Measurements from ENCODE around the gene RFX3. TPM values are rescaled to one million over a fixed set of nuclear protein-coding genes. Genes with fewer than 3 reads are reported as not detected.

The RFX3 gene
- total RNA-seq, 2 experiments from 2014 or later = 6.8 to 9.0 TPM

GRCh38 chr9:3256571-3257330 is 269.1 kb downstream of the RFX3 start:
- Mint-ChIP-seq H3K4me3 (no peak overlapping the region), H3K36me3 (ENCODE audit: low read depth) (peaks cover 9% of the 10 kb centered on the region), H3K27me3 (ENCODE audit: low read depth) (no peaks in the 10 kb centered on the region), H3K27ac (no peak overlapping the region), H3K4me1 (ENCODE audit: low read depth) (no peaks in the 10 kb centered on the region), H3K9me3 (ENCODE audit: insufficient read depth) (no peaks in the 10 kb centered on the region)
- ChIA-PET POLR2A (no interaction called here), CTCF (no interaction called here)
- no peak for ATAC-seq
- no peak for DNase-seq

DNA sequence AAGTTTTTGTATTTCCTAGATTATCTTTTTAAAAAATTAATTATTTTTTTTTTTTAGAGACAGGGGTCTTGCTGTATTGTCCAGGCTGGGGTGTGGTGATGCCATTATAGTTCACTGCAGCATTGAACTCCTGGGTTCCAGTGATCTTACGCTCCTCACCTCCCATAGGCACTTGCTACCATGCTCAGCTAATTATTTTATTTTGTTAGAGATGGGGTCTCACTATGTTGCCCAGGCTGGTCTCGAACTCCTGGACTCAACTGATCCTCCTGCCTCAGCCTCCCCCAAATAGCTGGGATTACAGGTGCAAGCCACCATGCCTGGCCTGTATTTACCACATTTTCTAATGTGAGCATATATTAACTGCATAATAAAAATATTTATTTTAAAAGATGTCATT is 274.5 kb downstream of the RFX3 start:
- ATAC-seq (no peak), DNase-seq (no peak)
- ChIA-PET POLR2A (no interaction called here), CTCF (interaction anchor here (1.0 kb wide), 1 partner anchor 10 kb away, joined by 3 read pairs; no protein-coding TSS in a partner anchor)
- Mint-ChIP-seq H3K27ac (no peak overlapping the region), H3K27me3 (ENCODE audit: low read depth) (no peaks in the 10 kb centered on the region), H3K4me1 (ENCODE audit: low read depth) (no peaks in the 10 kb centered on the region), H3K4me3 (no peak overlapping the region), H3K9me3 (ENCODE audit: insufficient read depth) (no peaks in the 10 kb centered on the region), H3K36me3 (ENCODE audit: low read depth) (peaks cover 5% of the 10 kb centered on the region)

GRCh38 chr9:3250741-3251140 is 275.1 kb downstream of the RFX3 start:
- ATAC-seq = no peak
- CTCF ChIA-PET = interaction anchor here (1.0 kb wide), 1 partner anchor 10 kb away, joined by 3 read pairs; no protein-coding TSS in a partner anchor
- peaks cover 5% of the 10 kb centered on the region for H3K36me3 Mint-ChIP-seq (ENCODE audit: low read depth)

GRCh38 chr9:3247211-3247610 is 278.6 kb downstream of the RFX3 start:
- Mint-ChIP-seq H3K4me1 (ENCODE audit: low read depth) (no peaks in the 10 kb centered on the region), H3K27ac (no peak overlapping the region), H3K9me3 (ENCODE audit: insufficient read depth) (no peaks in the 10 kb centered on the region), H3K36me3 (ENCODE audit: low read depth) (no peaks in the 10 kb centered on the region), H3K27me3 (ENCODE audit: low read depth) (no peaks in the 10 kb centered on the region), H3K4me3 (no peak overlapping the region)
- DNase-seq (no peak), ATAC-seq (no peak)
- ChIA-PET POLR2A (no interaction called here), CTCF (interaction anchor here (0.8 kb wide), 1 partner anchor 194 kb away, joined by 5 read pairs; no protein-coding TSS in a partner anchor)

More at GRCh38 chr9:3250741-3251140, 275.1 kb downstream of the RFX3 start:
- no peaks in the 10 kb centered on the region for H3K27me3 Mint-ChIP-seq (ENCODE audit: low read depth)
- POLR2A ChIA-PET = no interaction called here
- H3K4me3 Mint-ChIP-seq = no peak overlapping the region
- H3K4me1 Mint-ChIP-seq (ENCODE audit: low read depth) = no peaks in the 10 kb centered on the region
- H3K27ac Mint-ChIP-seq = no peak overlapping the region
- DNase-seq = no peak
- no peaks in the 10 kb centered on the region for H3K9me3 Mint-ChIP-seq (ENCODE audit: insufficient read depth)

- DNase-seq (no peak), ATAC-seq (no peak)
- Mint-ChIP-seq H3K27me3 (ENCODE audit: low read depth) (no peaks in the 10 kb centered on the region), H3K36me3 (ENCODE audit: low read depth) (no peaks in the 10 kb centered on the region), H3K4me3 (no peak overlapping the region), H3K9me3 (ENCODE audit: insufficient read depth) (no peaks in the 10 kb centered on the region), H3K4me1 (ENCODE audit: low read depth) (peaks cover 4% of the 10 kb centered on the region), H3K27ac (no peak overlapping the region)
- CTCF ChIA-PET = interaction anchor here (0.8 kb wide), 1 partner anchor 195 kb away, joined by 5 read pairs; no protein-coding TSS in a partner anchor
- POLR2A ChIA-PET = no interaction called here
Measured at GRCh38 chr9:3246241-3246640, 279.6 kb downstream of the RFX3 start.

DNA sequence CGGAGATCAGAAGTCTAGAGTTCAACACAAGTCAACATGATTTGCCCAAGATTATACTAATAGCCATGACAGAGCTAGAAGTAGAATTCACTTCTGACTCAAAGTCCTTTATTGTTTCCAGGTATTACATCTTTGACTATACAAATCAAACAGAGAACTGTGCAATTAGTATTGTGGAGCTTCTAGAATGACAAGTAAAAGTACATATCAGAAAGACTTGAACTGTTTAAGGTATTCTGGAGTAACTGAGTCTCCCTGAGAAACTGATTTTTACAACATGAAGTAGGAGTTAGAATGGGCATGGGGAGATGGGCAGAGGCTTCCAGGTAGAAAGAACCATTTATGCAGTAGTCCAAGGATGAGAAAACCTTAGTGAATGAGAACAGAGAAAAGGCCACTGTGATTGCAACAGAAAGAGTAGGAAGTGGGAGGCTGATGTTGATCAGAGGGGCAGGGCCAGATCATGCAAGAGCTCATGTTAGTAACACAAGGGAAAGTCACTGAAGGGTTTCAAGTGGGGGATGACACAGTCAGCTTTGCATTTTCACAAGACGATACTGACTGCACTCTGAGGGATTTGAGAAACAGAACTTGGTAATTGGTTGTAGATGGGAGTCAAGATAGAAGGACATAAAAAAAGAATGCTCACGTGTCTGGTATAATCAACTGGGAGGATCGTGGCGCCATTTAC is 280.7 kb downstream of the RFX3 start:
- Mint-ChIP-seq H3K9me3 (ENCODE audit: insufficient read depth) (no peaks in the 10 kb centered on the region), H3K4me3 (no peak overlapping the region), H3K4me1 (ENCODE audit: low read depth) (peaks cover 6% of the 10 kb centered on the region), H3K27ac (no peak overlapping the region), H3K27me3 (ENCODE audit: low read depth) (no peaks in the 10 kb centered on the region), H3K36me3 (ENCODE audit: low read depth) (no peaks in the 10 kb centered on the region)
- ChIA-PET CTCF (interaction anchor here (2.0 kb wide), 1 partner anchor 196 kb away, joined by 16 read pairs; no protein-coding TSS in a partner anchor), POLR2A (interaction anchor here (0.6 kb wide), 1 partner anchor 207 kb away, joined by 3 read pairs; no protein-coding TSS in a partner anchor)
- DNase-seq = no peak
- no peak for ATAC-seq

- CTCF ChIA-PET = interaction anchor here (2.0 kb wide), 1 partner anchor 197 kb away, joined by 16 read pairs; no protein-coding TSS in a partner anchor
Measured at GRCh38 chr9:3243683-3244082, 282.1 kb downstream of the RFX3 start.

DNA sequence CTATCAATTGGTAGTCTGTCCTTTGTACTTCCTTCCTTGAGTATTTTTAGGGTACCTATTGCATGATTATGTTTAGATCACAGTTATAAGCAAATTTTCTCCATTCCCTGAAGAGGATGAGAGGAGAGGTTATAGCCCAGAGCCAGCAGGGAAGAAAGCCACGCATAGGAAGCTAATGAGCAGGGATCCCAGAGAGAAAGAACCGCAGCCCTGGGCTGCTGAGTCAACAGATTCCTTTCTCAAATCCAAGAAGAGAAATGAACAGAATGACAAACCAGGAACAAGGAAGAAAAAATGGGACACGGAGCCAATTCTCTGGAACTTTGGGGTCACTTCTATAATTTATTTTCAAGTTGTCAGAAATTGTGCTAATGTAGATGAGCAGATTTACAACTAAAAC is 284.5 kb downstream of the RFX3 start:
- Mint-ChIP-seq H3K4me3 (no peak overlapping the region), H3K27me3 (ENCODE audit: low read depth) (no peaks in the 10 kb centered on the region), H3K27ac (no peak overlapping the region), H3K9me3 (ENCODE audit: insufficient read depth) (no peaks in the 10 kb centered on the region), H3K36me3 (ENCODE audit: low read depth) (no peaks in the 10 kb centered on the region), H3K4me1 (ENCODE audit: low read depth) (peaks cover 7% of the 10 kb centered on the region)
- DNase-seq (no peak), ATAC-seq (no peak)
- CTCF ChIA-PET = interaction anchor here (0.6 to 5.5 kb wide), 31 partner anchors 9 to 1097 kb away, joined by 3 to 106 read pairs (median 3); no protein-coding TSS in a partner anchor
- POLR2A ChIA-PET = no interaction called here

More at GRCh38 chr9:3243683-3244082, 282.1 kb downstream of the RFX3 start:
- Mint-ChIP-seq H3K27me3 (ENCODE audit: low read depth) (no peaks in the 10 kb centered on the region), H3K9me3 (ENCODE audit: insufficient read depth) (no peaks in the 10 kb centered on the region), H3K27ac (no peak overlapping the region), H3K36me3 (ENCODE audit: low read depth) (no peaks in the 10 kb centered on the region), H3K4me3 (no peak overlapping the region), H3K4me1 (ENCODE audit: low read depth) (peaks cover 6% of the 10 kb centered on the region)
- ATAC-seq (no peak), DNase-seq (no peak)
- POLR2A ChIA-PET = no interaction called here

DNA sequence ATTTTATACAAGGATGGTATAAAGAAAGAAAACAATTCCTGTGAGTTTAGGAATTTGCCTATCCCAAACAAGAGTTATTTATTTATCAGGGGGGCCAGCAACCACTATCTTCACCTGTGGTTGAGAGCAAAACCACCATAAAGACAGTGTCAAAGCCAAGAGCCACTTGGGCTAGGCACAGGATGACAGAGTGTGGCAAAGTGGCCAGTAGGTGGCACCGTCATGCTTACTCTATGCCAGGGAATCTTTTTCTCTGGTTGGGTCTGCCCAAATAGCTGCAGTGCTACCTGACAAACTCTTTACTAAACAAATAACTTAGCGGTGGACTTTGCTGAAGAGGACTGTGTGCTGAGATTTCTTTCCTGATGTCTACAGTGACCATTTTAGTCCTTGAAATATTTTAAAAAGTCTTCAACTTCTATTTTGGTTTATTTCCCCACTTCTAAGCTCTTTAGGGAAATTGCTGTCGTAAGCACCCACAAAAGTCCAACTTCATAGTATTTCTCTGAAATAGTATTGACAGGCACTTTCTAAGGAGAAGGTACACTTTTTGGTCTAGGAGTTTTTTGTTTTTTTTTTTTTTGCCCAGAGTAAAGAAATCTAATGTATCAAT is 285.0 kb downstream of the RFX3 start:
- Mint-ChIP-seq H3K36me3 (ENCODE audit: low read depth) (no peaks in the 10 kb centered on the region), H3K4me3 (no peak overlapping the region), H3K27me3 (ENCODE audit: low read depth) (no peaks in the 10 kb centered on the region), H3K27ac (no peak overlapping the region), H3K4me1 (ENCODE audit: low read depth) (peaks cover 9% of the 10 kb centered on the region), H3K9me3 (ENCODE audit: insufficient read depth) (no peaks in the 10 kb centered on the region)
- ATAC-seq (peak; percentile 97), DNase-seq (peak; percentile 77)
- CTCF ChIA-PET = interaction anchor here (0.6 to 5.5 kb wide), 32 partner anchors 10 to 1098 kb away, joined by 3 to 106 read pairs (median 3); no protein-coding TSS in a partner anchor
- POLR2A ChIA-PET = no interaction called here

- H3K9me3 Mint-ChIP-seq (ENCODE audit: insufficient read depth) = no peaks in the 10 kb centered on the region
- no peak overlapping the region for H3K4me3 Mint-ChIP-seq
- DNase-seq (no peak), ATAC-seq (no peak)
- POLR2A ChIA-PET = no interaction called here
- H3K36me3 Mint-ChIP-seq (ENCODE audit: low read depth) = no peaks in the 10 kb centered on the region
- CTCF ChIA-PET = interaction anchor here (5.5 kb wide), 1 partner anchor 201 kb away, joined by 106 read pairs; no protein-coding TSS in a partner anchor
- no peaks in the 10 kb centered on the region for H3K27me3 Mint-ChIP-seq (ENCODE audit: low read depth)
- no peak overlapping the region for H3K27ac Mint-ChIP-seq
- H3K4me1 Mint-ChIP-seq (ENCODE audit: low read depth) = peaks cover 9% of the 10 kb centered on the region
Measured at GRCh38 chr9:3239240-3239639, 286.6 kb downstream of the RFX3 start.

DNA sequence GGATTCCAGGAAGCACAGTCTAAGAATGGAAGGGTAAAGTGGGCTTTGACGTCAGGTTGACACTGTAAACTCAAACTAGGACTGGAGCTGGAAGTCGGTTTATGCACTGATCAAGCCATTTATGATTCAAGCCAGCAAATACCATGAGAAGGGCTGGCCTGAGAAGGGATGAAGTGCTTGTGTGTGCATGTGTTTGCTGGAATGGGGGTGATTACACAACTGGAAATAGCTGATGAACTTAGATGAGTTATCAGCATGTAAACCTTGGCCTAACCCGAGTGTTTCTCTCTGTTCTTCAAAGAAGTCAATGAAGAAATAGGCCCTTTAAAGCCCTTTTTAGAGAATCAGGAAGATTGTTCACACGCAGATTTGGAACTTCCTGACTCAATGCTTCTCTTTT is 287.6 kb downstream of the RFX3 start:
- H3K27ac Mint-ChIP-seq = no peak overlapping the region

More for the DNA sequence above, 287.6 kb downstream of the RFX3 start:
- Mint-ChIP-seq H3K4me1 (ENCODE audit: low read depth) (peaks cover 9% of the 10 kb centered on the region), H3K36me3 (ENCODE audit: low read depth) (no peaks in the 10 kb centered on the region), H3K9me3 (ENCODE audit: insufficient read depth) (no peaks in the 10 kb centered on the region), H3K4me3 (no peak overlapping the region), H3K27me3 (ENCODE audit: low read depth) (no peaks in the 10 kb centered on the region)
- DNase-seq (no peak), ATAC-seq (no peak)
- ChIA-PET CTCF (interaction anchor here (5.5 kb wide), 1 partner anchor 202 kb away, joined by 106 read pairs; no protein-coding TSS in a partner anchor), POLR2A (no interaction called here)

Data from activated CD8-positive, alpha-beta T cell treated with anti-CD3 and anti-CD28 coated beads, Interleukin-2, amount 10 ng/mL, durations not matched to agents 7 days and 5 days (primary cell).